Measurements from ENCODE around the gene CCDC186.
"Not testable (repeated sequence)": the region's sequence is repeated elsewhere in the genome, so short reads cannot be mapped to it uniquely, and the experiment has no call there.

CCDC186 gene

DNA sequence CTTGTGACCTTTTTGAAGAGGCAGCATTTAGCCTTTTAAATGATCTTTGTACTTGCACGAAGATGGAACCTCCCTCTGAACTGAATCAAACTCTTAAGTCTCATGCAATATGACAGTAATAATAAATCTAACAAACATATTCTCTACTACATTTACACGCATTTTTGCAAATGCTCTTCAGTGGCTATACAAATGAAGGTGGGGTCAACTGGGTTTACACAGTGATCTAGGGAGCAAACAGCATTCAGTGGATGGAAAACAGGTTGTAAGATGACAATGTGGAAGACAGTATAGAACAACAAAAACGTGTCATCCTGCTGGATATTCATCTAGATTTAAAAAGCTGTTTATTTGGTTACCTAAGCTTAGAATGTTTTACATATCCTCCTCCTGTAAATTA is 7.5 kb downstream of the CCDC186 start:
- in situ Hi-C loops (cut with HindIII; ENCODE audit: low pct_ligation_motif_present, low sequenced_read_pairs): no loop called here

GRCh38 chr10:114166043-114166442 is 8.0 kb downstream of the CCDC186 start:
- DNase-seq: no peak

More for the DNA sequence above, 7.5 kb downstream of the CCDC186 start:
- Histone ChIP-seq H3K36me3 (replicated peaks) (no peaks in the 10 kb centered on the region), H3K4me3 (ENCODE audit: low read depth, low read length) (no peak overlapping the region), H3K27me3 (replicated peaks) (no peaks in the 10 kb centered on the region), H3K27ac (no peak overlapping the region)
- DNase-seq: no peak
- TF ChIP-seq, protein P1, sequence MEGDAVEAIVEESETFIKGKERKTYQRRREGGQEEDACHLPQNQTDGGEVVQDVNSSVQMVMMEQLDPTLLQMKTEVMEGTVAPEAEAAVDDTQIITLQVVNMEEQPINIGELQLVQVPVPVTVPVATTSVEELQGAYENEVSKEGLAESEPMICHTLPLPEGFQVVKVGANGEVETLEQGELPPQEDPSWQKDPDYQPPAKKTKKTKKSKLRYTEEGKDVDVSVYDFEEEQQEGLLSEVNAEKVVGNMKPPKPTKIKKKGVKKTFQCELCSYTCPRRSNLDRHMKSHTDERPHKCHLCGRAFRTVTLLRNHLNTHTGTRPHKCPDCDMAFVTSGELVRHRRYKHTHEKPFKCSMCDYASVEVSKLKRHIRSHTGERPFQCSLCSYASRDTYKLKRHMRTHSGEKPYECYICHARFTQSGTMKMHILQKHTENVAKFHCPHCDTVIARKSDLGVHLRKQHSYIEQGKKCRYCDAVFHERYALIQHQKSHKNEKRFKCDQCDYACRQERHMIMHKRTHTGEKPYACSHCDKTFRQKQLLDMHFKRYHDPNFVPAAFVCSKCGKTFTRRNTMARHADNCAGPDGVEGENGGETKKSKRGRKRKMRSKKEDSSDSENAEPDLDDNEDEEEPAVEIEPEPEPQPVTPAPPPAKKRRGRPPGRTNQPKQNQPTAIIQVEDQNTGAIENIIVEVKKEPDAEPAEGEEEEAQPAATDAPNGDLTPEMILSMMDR (IDR thresholded peaks at IDR 0.05; ENCODE audit: low read depth, low read length, missing control alignments): no peak

GRCh38 chr10:114163062-114163461 is 10.9 kb downstream of the CCDC186 start:
- in situ Hi-C loops (cut with HindIII; ENCODE audit: low pct_ligation_motif_present, low sequenced_read_pairs): no loop called here
- DNase-seq: no peak
- Histone ChIP-seq H3K27ac (no peak overlapping the region), H3K36me3 (replicated peaks) (no peaks in the 10 kb centered on the region), H3K27me3 (replicated peaks) (no peaks in the 10 kb centered on the region), H3K4me3 (ENCODE audit: low read depth, low read length) (no peak overlapping the region)
- TF ChIP-seq, protein P1 (IDR thresholded peaks at IDR 0.05; ENCODE audit: low read depth, low read length, missing control alignments): no peak

More at GRCh38 chr10:114166043-114166442, 8.0 kb downstream of the CCDC186 start:
- no peaks in the 10 kb centered on the region for H3K27me3 ChIP-seq (replicated peaks)
- TF ChIP-seq, protein P1 (IDR thresholded peaks at IDR 0.05; ENCODE audit: low read depth, low read length, missing control alignments): no peak
- H3K36me3 ChIP-seq (replicated peaks): no peaks in the 10 kb centered on the region
- no peak overlapping the region for H3K27ac ChIP-seq
- in situ Hi-C loops (cut with HindIII; ENCODE audit: low pct_ligation_motif_present, low sequenced_read_pairs): no loop called here
- no peak overlapping the region for H3K4me3 ChIP-seq (ENCODE audit: low read depth, low read length)

- Histone ChIP-seq H3K27me3 (replicated peaks) (no peaks in the 10 kb centered on the region), H3K36me3 (replicated peaks) (peaks cover 2% of the 10 kb centered on the region), H3K27ac (no peak overlapping the region), H3K4me3 (ENCODE audit: low read depth, low read length) (no peak overlapping the region)
- DNase-seq: no peak
- TF ChIP-seq, protein P1 (IDR thresholded peaks at IDR 0.05; ENCODE audit: low read depth, low read length, missing control alignments): no peak
- in situ Hi-C loops (cut with HindIII; ENCODE audit: low pct_ligation_motif_present, low sequenced_read_pairs): no loop called here
Measured at GRCh38 chr10:114157912-114158311, 16.1 kb downstream of the CCDC186 start.

DNA sequence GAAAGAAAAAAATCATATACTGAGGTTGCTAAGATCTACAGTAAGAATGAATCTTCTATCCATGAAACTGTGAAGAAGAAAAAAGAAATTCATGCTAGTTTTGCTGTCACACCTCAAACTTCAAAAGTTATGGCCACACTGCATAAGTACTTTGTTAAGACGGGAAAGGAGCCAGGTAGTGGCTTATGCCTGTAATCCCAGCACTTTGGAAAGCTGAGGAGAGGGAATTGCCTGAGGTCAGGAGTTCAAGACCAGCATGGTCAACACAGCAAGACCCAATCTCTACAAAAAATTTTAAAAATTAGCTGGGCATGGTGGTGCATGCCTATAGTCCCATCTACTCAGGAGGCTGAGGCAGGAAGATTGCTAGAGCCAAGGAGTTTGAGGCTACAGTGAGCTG is 22.1 kb downstream of the CCDC186 start:
- H3K4me3 ChIP-seq (ENCODE audit: low read depth, low read length): no peak overlapping the region
- no peak for DNase-seq
- in situ Hi-C loops (cut with HindIII; ENCODE audit: low pct_ligation_motif_present, low sequenced_read_pairs): no loop called here
- H3K27me3 ChIP-seq (replicated peaks): no peaks in the 10 kb centered on the region
- TF ChIP-seq, protein P1 (IDR thresholded peaks at IDR 0.05; ENCODE audit: low read depth, low read length, missing control alignments): no peak
- peaks cover 7% of the 10 kb centered on the region for H3K36me3 ChIP-seq (replicated peaks)
- peak overlapping the region; percentile 20 for H3K27ac ChIP-seq

- Histone ChIP-seq H3K4me3 (ENCODE audit: low read depth, low read length) (no peak overlapping the region), H3K27ac (peak overlapping the region; percentile 20), H3K27me3 (replicated peaks) (no peaks in the 10 kb centered on the region), H3K36me3 (replicated peaks) (peaks cover 6% of the 10 kb centered on the region)
- TF ChIP-seq, protein P1 (IDR thresholded peaks at IDR 0.05; ENCODE audit: low read depth, low read length, missing control alignments): no peak
- in situ Hi-C loops (cut with HindIII; ENCODE audit: low pct_ligation_motif_present, low sequenced_read_pairs): no loop called here
- peak; percentile 92 for DNase-seq
Measured at GRCh38 chr10:114151486-114151885, 22.5 kb downstream of the CCDC186 start.

GRCh38 chr10:114149476-114149875 is 24.5 kb downstream of the CCDC186 start:
- in situ Hi-C loops (cut with HindIII; ENCODE audit: low pct_ligation_motif_present, low sequenced_read_pairs): not testable (repeated sequence)

More at GRCh38 chr10:114149476-114149875, 24.5 kb downstream of the CCDC186 start:
- not testable (repeated sequence) for H3K27ac ChIP-seq; DNase-seq; H3K4me3 ChIP-seq (ENCODE audit: low read depth, low read length); H3K27me3 ChIP-seq (replicated peaks); H3K36me3 ChIP-seq (replicated peaks)
